ENCODE results near the gene HDAC4. TPM values are rescaled to one million over a fixed set of nuclear protein-coding genes. Genes with fewer than 3 reads are reported as not detected.

HDAC4 gene
- total and polyA plus RNA-seq, 9 of the 15 experiments (the other 6 are each of a cell fraction or from before 2014, with no cell fraction given) = 0.11 to 20.2 (median 4.0) TPM

DNA sequence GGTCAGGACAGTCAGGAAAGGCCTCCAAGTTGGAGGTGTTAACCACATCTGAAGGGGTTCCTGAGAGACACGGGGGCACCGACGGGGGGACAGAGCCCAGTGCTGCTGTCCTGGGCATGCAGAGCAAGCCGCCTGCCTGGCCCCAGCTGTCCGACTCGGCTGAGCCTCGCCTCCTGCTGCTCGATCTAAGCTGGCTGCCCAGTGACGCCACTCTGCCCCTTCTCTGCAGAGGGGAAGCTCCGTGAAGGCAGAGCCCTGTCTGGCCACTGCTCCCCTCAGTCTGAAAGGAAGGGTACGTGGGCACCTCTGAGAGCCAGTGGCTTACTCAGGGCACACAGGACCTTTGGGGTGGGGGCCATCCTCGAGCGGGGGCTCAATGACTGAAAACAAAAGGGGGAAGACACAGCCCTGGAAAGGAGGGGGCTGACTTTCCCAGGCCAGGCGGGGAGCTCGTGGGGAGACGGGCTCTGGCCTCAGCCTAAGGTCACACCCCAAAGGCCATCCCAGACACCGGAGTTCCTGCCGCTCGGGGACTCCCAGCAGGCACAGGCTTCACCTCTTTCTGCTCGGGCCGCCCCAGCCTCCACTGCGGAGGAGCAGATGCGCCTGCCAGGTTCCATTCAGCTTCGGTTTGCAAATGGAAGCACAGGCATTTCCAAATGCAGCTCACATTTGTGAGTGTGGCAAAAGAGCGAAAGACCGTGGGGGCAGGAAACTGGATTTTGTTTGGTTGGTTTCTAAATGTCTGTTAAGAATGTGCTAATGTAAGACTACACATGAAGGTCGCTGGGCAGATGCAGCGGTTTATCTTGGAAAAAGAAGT, 136.9 kb downstream of the HDAC4 start (continued):
- TF ChIP-seq, protein P1, sequence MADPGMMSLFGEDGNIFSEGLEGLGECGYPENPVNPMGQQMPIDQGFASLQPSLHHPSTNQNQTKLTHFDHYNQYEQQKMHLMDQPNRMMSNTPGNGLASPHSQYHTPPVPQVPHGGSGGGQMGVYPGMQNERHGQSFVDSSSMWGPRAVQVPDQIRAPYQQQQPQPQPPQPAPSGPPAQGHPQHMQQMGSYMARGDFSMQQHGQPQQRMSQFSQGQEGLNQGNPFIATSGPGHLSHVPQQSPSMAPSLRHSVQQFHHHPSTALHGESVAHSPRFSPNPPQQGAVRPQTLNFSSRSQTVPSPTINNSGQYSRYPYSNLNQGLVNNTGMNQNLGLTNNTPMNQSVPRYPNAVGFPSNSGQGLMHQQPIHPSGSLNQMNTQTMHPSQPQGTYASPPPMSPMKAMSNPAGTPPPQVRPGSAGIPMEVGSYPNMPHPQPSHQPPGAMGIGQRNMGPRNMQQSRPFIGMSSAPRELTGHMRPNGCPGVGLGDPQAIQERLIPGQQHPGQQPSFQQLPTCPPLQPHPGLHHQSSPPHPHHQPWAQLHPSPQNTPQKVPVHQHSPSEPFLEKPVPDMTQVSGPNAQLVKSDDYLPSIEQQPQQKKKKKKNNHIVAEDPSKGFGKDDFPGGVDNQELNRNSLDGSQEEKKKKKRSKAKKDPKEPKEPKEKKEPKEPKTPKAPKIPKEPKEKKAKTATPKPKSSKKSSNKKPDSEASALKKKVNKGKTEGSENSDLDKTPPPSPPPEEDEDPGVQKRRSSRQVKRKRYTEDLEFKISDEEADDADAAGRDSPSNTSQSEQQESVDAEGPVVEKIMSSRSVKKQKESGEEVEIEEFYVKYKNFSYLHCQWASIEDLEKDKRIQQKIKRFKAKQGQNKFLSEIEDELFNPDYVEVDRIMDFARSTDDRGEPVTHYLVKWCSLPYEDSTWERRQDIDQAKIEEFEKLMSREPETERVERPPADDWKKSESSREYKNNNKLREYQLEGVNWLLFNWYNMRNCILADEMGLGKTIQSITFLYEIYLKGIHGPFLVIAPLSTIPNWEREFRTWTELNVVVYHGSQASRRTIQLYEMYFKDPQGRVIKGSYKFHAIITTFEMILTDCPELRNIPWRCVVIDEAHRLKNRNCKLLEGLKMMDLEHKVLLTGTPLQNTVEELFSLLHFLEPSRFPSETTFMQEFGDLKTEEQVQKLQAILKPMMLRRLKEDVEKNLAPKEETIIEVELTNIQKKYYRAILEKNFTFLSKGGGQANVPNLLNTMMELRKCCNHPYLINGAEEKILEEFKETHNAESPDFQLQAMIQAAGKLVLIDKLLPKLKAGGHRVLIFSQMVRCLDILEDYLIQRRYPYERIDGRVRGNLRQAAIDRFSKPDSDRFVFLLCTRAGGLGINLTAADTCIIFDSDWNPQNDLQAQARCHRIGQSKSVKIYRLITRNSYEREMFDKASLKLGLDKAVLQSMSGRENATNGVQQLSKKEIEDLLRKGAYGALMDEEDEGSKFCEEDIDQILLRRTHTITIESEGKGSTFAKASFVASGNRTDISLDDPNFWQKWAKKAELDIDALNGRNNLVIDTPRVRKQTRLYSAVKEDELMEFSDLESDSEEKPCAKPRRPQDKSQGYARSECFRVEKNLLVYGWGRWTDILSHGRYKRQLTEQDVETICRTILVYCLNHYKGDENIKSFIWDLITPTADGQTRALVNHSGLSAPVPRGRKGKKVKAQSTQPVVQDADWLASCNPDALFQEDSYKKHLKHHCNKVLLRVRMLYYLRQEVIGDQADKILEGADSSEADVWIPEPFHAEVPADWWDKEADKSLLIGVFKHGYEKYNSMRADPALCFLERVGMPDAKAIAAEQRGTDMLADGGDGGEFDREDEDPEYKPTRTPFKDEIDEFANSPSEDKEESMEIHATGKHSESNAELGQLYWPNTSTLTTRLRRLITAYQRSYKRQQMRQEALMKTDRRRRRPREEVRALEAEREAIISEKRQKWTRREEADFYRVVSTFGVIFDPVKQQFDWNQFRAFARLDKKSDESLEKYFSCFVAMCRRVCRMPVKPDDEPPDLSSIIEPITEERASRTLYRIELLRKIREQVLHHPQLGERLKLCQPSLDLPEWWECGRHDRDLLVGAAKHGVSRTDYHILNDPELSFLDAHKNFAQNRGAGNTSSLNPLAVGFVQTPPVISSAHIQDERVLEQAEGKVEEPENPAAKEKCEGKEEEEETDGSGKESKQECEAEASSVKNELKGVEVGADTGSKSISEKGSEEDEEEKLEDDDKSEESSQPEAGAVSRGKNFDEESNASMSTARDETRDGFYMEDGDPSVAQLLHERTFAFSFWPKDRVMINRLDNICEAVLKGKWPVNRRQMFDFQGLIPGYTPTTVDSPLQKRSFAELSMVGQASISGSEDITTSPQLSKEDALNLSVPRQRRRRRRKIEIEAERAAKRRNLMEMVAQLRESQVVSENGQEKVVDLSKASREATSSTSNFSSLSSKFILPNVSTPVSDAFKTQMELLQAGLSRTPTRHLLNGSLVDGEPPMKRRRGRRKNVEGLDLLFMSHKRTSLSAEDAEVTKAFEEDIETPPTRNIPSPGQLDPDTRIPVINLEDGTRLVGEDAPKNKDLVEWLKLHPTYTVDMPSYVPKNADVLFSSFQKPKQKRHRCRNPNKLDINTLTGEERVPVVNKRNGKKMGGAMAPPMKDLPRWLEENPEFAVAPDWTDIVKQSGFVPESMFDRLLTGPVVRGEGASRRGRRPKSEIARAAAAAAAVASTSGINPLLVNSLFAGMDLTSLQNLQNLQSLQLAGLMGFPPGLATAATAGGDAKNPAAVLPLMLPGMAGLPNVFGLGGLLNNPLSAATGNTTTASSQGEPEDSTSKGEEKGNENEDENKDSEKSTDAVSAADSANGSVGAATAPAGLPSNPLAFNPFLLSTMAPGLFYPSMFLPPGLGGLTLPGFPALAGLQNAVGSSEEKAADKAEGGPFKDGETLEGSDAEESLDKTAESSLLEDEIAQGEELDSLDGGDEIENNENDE (IDR thresholded peaks at IDR 0.05; ENCODE audit: low read depth, low read length) = no peak
- TF ChIP-seq ILK (tag; IDR thresholded peaks at IDR 0.05; ENCODE audit: borderline replicate concordance, low read depth) (no peak), BDP1 (IDR thresholded peaks at IDR 0.05; ENCODE audit: insufficient read depth, insufficient read length) (no peak), ZNF766 (CRISPR knock-in tag; conservative IDR thresholded peaks at IDR 0.05) (no peak), NELFE (IDR thresholded peaks at IDR 0.05; ENCODE audit: insufficient read depth, insufficient read length) (no peak)
- TF ChIP-seq, protein P2, sequence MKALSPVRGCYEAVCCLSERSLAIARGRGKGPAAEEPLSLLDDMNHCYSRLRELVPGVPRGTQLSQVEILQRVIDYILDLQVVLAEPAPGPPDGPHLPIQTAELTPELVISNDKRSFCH (CRISPR knock-in tag; IDR thresholded peaks at IDR 0.05) = no peak
- TF ChIP-seq, protein P2 (tag; IDR thresholded peaks at IDR 0.05) = no peak
- TF ChIP-seq, protein P3, sequence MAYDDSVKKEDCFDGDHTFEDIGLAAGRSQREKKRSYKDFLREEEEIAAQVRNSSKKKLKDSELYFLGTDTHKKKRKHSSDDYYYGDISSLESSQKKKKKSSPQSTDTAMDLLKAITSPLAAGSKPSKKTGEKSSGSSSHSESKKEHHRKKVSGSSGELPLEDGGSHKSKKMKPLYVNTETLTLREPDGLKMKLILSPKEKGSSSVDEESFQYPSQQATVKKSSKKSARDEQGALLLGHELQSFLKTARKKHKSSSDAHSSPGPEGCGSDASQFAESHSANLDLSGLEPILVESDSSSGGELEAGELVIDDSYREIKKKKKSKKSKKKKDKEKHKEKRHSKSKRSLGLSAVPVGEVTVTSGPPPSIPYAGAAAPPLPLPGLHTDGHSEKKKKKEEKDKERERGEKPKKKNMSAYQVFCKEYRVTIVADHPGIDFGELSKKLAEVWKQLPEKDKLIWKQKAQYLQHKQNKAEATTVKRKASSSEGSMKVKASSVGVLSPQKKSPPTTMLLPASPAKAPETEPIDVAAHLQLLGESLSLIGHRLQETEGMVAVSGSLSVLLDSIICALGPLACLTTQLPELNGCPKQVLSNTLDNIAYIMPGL (CRISPR knock-in tag; IDR thresholded peaks at IDR 0.05) = no peak
- TF ChIP-seq, protein P4, sequence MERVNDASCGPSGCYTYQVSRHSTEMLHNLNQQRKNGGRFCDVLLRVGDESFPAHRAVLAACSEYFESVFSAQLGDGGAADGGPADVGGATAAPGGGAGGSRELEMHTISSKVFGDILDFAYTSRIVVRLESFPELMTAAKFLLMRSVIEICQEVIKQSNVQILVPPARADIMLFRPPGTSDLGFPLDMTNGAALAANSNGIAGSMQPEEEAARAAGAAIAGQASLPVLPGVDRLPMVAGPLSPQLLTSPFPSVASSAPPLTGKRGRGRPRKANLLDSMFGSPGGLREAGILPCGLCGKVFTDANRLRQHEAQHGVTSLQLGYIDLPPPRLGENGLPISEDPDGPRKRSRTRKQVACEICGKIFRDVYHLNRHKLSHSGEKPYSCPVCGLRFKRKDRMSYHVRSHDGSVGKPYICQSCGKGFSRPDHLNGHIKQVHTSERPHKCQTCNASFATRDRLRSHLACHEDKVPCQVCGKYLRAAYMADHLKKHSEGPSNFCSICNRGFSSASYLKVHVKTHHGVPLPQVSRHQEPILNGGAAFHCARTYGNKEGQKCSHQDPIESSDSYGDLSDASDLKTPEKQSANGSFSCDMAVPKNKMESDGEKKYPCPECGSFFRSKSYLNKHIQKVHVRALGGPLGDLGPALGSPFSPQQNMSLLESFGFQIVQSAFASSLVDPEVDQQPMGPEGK (CRISPR knock-in tag; IDR thresholded peaks at IDR 0.05; ENCODE audit: borderline replicate concordance) = no peak
